ENCODE results near the gene FOXRED1.
"Not testable (repeated sequence)": the region's sequence is repeated elsewhere in the genome, so short reads cannot be mapped to it uniquely, and the experiment has no call there.

FOXRED1 gene

GRCh38 chr11:126268708-126269579 is at the start of gene FOXRED1, which contains the start of gene SRPRA:
Gene FOXRED1 (plus strand): TSS chr11:126269154. CDS start chr11:126269207, 53 bp downstream.
Gene SRPRA (minus strand): TSS chr11:126268895. CDS start chr11:126268804, 91 bp downstream.
- DNase-seq = peak; percentile 91 to 99 (median 98)

DNA sequence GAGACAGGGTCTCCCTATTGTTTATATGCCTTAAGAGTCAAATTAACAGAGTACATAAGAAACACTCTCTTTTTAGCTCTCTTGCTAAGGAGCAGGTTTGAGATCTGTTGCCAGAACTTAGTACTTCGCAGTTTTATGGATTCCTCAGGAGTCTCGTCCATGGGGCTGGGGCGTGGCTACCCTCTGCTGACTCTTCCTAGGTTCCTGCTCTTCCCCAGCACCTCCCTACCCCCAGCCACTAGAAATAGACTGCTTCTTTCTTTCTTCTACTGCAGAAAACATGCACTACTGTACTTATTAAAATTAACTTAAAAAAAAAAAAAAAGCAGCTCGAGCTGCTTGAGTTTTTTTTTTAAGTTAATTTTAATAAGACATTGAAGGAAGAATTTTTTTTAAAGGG is 49.4 kb upstream of the FOXRED1 start:
- no peak for DNase-seq

DNA sequence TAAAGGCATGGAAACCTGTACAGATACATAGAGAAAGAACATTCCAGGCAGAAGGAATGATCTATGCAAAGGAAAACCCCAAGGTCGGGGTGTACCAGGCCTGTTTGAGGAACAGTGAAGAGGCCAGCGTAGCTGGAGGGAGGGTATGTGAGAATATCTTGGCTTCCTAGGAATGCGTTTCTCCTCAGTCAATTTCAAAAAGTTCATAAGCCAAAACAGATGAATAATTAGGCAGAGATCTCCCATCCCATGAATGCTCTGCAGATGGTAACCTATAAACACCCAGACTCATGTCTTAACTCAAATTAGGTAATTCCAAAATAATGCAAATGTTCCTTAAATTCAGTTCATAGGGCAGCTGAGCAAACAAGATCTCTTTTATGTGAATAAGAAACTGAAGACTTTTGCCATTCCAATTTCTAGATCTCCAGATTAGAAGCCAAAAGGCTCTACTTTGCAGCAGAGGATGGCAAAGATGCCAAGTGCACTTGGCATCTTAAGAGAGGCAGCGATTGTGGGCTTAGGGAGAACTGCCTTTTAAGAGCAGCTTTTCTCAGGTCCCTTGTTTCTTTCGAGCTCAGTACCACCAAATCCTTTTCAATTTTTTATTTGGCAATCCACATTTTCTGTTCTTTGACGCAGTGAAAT is 44.2 kb upstream of the FOXRED1 start:
- DNase-seq = no peak

GRCh38 chr11:126225295-126225665 is 43.7 kb upstream of the FOXRED1 start:
- no peak for DNase-seq

- no peak for DNase-seq
Observed at GRCh38 chr11:126226334-126227084, 42.4 kb upstream of the FOXRED1 start.

DNA sequence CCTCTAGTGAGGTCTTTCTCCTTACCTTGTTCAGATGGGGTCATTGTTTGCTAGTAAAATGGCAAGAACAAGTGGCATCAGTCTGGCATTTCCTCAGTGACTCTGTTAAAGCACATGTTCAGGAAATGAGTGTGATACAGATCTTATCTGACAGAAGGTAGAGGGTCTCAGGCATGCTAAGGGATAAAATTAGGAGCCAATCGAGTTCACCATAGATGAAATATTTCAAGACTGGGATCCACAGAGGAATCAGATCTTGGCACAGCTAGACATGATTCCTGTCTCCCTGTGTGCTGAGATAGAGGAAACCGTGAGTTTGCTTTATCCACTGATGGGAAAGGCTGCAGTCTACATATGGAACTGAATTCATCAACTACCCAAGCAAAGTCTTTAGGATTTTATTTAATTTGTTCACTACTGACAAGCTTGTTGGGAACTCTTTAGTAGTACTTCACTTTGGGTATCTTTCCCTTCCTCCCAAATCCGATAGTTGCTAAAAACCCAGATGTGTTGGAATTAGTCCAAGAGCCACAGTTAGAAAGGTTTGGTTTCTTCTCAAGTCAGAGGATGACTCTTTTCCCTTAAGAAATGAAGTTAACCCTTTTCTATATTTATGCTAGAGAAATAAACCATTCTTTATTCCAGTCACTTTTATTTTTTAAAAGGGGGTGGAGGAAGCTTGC is 39.0 kb upstream of the FOXRED1 start:
- DNase-seq = no peak

- no peak for DNase-seq
Observed at GRCh38 chr11:126231725-126232459, 37.1 kb upstream of the FOXRED1 start.

DNA sequence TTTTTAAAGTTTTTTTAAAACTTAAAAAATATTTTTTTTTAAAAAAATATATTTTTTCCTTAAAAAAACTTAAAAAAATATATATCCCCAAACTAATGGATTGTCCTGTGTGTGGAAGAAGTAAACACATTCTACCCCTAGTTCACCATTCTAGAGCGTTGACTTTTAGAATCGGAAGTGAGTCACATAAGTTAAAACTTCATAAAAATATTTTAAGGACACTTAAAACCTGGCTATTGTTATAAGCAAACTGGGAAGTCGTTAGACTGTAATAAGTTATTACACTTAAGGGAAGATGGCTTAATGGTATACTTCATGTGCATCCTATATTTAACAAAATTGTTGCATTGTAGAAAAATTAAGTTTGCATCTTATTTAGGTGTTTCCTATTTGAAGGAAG is 36.3 kb upstream of the FOXRED1 start:
- DNase-seq = no peak

DNA sequence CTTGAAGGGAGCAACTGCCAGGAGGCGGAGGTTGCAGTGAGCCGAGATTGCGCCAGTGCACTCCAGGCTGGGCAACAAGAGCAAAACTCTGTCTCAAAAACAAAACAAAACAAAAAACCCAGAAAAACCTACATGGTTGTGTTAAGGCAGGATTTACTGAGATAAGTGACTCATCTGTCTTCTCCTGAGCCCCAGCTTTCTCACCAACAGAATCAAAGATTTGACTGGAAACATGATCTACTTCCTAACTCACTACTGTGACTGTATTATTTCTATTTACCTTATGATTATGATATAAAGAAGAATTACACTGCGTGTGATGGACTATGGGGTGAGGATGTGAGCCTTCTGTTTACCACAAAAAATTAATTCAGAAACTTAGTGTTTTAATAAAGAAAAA is 35.6 kb upstream of the FOXRED1 start:
- DNase-seq = no peak

GRCh38 chr11:126246636-126247035 is 22.3 kb upstream of the FOXRED1 start:
- DNase-seq = no peak

GRCh38 chr11:126253265-126253664 is 15.7 kb upstream of the FOXRED1 start:
- DNase-seq = no peak

GRCh38 chr11:126254819-126255218 is 14.1 kb upstream of the FOXRED1 start:
- no peak for DNase-seq

GRCh38 chr11:126255507-126255906 is 13.4 kb upstream of the FOXRED1 start:
- not testable (repeated sequence) for DNase-seq

DNA sequence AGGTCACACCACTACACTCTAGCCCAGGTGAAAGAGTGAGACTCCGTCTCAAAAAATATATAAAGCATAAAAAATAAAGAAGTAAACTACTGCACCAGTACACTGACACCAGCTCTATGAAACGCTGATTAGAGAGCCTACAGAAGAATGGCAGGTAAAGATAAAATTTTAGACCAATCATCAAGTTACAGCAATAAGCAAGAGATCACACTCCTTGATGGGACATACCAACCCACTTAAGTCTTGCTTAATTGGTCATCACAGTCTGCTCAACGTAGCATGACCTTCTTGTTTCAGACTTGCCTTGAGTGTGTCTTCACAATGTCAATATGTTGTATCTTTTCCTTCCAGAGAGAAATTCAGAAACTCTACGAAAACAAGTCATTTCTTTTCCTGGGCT is 12.7 kb upstream of the FOXRED1 start:
- no peak for DNase-seq

DNA sequence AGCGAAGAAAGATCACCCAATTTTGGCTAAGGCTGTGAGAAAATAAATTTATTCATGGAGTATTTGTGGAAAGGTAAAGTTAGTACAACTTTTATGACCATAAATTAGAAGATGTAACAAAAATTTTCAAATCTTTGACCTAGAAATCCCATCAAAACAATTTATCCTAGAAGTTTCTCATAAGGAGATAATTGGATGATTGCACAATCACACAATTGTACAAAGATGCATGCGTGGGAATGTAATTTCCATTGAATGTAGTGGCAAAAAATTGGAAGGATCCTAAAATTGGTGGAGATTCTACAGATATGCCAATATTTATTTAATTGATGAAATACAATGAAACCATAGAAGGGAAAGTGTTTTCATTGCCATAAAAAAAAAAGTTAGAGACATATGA is 11.8 kb upstream of the FOXRED1 start:
- DNase-seq = no peak

DNA sequence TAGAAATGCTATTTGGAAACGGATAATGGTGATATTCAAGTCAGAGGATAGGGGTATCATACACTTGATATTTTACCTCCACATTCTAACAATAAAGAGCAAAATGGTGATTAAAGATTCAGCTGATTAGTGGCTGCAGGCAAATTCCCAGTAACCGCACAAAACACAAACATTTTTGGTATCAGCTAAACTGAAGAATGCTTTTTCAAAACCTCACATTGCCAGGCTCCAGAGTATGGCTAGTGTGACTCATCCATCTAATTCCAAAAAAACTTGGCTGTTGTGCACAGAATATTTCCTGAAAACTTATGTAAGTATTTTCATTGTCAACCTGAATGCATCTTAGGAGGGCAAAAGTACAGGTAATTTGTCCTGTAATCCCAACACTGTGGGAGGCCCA is 11.2 kb upstream of the FOXRED1 start:
- no peak for DNase-seq

DNA sequence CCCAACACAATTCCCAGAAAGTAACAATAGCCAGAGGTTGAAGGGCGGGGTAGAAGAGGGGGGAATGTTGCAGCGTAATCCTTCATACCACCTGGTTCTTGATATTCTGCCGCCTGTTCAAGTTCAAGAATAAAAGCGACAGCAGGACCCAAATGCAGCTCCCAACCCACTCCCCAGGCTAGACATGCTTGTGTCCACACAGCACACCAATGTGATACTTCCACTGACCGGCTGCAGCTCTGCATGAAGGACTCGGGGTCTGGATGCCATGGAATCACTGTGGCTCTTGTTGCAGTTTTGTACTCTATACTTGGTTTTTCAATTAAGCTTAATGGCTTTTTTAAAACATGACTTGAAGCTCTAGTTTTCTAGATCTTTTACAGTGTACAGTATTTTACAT is 6.7 kb upstream of the FOXRED1 start:
- DNase-seq = no peak

DNA sequence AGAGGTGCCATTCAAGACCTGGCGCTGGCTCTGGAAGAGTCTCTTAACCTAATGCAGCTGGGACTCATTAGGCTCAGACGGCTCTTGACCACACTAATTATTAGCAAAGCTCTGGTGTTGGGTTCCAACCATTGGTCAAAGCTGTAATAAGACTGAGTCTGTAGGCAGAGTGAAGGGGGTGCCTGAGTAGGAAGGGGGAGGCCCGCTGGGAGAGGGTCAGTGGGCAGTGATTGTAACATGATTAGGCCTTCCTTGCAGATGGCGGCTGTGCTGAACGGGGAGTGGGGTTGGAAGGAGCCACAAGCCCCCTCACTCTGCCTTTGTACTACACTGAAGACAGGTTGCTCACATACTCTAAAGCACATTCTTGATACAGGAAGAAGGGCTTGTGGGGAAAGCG is 5.5 kb upstream of the FOXRED1 start:
- DNase-seq = no peak

DNA sequence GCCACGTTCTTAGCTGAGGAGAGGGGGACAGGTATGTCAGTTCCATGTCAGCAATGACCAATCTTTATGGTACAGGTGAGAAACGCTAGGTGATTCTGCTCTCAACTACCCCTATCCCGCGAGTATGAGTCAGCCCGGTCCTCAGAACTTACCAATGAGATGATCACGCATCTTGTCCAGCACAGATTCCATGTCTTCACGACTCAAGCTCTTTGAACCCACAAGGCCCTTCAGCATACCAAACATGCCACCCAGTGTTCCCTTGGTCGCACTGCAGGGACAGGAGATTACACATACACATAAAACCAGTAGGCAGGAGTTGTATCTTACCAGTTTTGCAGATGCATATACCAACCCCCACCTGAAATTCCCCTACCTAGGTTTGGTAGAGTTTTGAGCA is 3.1 kb upstream of the FOXRED1 start:
- no peak for DNase-seq

GRCh38 chr11:126267650-126268049 is 1.3 kb upstream of the FOXRED1 start:
- DNase-seq = peak in 1 of 14 donors; percentile 38

- DNase-seq = no peak
Observed at GRCh38 chr11:126268361-126268707, 620 bp upstream of the FOXRED1 start.

- DNase-seq = no peak
Observed at GRCh38 chr11:126277322-126277721, 8.4 kb downstream of the FOXRED1 start.
